ENCODE data around the gene FRAS1. TPM values are rescaled to one million over a fixed set of nuclear protein-coding genes. Genes with fewer than 3 reads are reported as not detected.
A peak's percentile ranks its signal among the peaks of the same experiment; 100 is the strongest.

The FRAS1 gene
- total RNA-seq, 1 donor from 2014 or later = 13.7 TPM

GRCh38 chr4:78571804-78572203 lies 514.7 kb downstream of the FRAS1 start:
- H3K4me3 ChIP-seq (ENCODE audit: low read depth, low read length) = no peak overlapping the region
- no peak for DNase-seq (ENCODE audit: low read depth)
- FAIRE-seq = no peak
- peaks cover 10% of the 10 kb centered on the region for H3K36me3 ChIP-seq (ENCODE audit: control insufficient read depth, insufficient read depth, low read length)
- H3K27me3 ChIP-seq (ENCODE audit: control insufficient read depth, insufficient read depth, low read length) = no peaks in the 10 kb centered on the region
- TF ChIP-seq, protein P1, sequence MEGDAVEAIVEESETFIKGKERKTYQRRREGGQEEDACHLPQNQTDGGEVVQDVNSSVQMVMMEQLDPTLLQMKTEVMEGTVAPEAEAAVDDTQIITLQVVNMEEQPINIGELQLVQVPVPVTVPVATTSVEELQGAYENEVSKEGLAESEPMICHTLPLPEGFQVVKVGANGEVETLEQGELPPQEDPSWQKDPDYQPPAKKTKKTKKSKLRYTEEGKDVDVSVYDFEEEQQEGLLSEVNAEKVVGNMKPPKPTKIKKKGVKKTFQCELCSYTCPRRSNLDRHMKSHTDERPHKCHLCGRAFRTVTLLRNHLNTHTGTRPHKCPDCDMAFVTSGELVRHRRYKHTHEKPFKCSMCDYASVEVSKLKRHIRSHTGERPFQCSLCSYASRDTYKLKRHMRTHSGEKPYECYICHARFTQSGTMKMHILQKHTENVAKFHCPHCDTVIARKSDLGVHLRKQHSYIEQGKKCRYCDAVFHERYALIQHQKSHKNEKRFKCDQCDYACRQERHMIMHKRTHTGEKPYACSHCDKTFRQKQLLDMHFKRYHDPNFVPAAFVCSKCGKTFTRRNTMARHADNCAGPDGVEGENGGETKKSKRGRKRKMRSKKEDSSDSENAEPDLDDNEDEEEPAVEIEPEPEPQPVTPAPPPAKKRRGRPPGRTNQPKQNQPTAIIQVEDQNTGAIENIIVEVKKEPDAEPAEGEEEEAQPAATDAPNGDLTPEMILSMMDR (IDR thresholded peaks at IDR 0.05; ENCODE audit: insufficient read depth, low read length, severe bottlenecking) = no peak

DNA sequence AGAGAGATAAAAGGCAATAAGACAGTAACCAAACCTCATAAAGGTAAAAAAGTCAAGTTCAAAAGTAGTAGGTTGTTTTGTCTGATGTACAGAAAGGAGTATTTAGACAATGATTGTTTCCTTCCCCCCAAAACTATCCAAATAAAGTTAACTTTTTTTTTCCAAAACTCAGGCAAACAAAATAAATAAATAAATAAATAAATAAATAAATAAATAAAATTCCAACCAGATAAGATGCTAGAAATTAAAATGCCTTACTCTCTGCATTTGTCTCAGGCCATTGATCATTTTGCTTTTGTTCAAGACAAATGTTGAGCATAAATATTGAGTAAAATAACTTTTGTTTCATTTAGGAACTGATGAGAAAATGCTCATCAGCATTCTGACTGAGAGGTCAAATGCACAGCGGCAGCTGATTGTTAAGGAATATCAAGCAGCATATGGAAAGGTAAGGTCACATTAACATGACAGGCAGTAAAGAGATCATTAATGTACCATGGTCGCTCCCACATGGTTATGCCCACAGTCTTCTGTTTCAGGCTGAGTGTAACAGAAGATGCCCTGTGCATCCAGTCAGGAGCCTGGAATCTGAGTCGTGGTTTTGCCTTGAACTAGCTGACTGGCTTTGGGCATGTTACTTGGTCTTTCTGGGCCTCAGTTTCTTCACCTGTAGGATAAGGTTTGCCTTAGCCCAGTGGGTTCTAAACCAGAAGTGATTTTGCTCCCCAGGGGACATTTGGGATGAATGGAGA lies 521.7 kb downstream of the FRAS1 start:
- no peak for FAIRE-seq
- TF ChIP-seq, protein P1 (IDR thresholded peaks at IDR 0.05; ENCODE audit: insufficient read depth, low read length, severe bottlenecking) = no peak
- Histone ChIP-seq H3K4me3 (ENCODE audit: low read depth, low read length) (no peak overlapping the region), H3K27me3 (ENCODE audit: control insufficient read depth, insufficient read depth, low read length) (no peaks in the 10 kb centered on the region), H3K36me3 (ENCODE audit: control insufficient read depth, insufficient read depth, low read length) (peaks cover 17% of the 10 kb centered on the region)
- no peak for DNase-seq (ENCODE audit: low read depth)

- no peak for FAIRE-seq
- Histone ChIP-seq H3K4me3 (ENCODE audit: low read depth, low read length) (no peak overlapping the region), H3K36me3 (ENCODE audit: control insufficient read depth, insufficient read depth, low read length) (peaks cover 18% of the 10 kb centered on the region), H3K27me3 (ENCODE audit: control insufficient read depth, insufficient read depth, low read length) (no peaks in the 10 kb centered on the region)
- no peak for DNase-seq (ENCODE audit: low read depth)
- TF ChIP-seq, protein P1 (IDR thresholded peaks at IDR 0.05; ENCODE audit: insufficient read depth, low read length, severe bottlenecking) = no peak
Observed at GRCh38 chr4:78581618-78582017, 524.5 kb downstream of the FRAS1 start.

- peak; percentile 96 for FAIRE-seq
- peaks cover 24% of the 10 kb centered on the region for H3K36me3 ChIP-seq (ENCODE audit: control insufficient read depth, insufficient read depth, low read length)
Observed at GRCh38 chr4:78584863-78585547, 527.9 kb downstream of the FRAS1 start.

GRCh38 chr4:78585633-78586032 lies 528.5 kb downstream of the FRAS1 start:
- FAIRE-seq (no peak), DNase-seq (ENCODE audit: low read depth) (no peak)
- Histone ChIP-seq H3K4me3 (ENCODE audit: low read depth, low read length) (no peak overlapping the region), H3K36me3 (ENCODE audit: control insufficient read depth, insufficient read depth, low read length) (peaks cover 22% of the 10 kb centered on the region), H3K27me3 (ENCODE audit: control insufficient read depth, insufficient read depth, low read length) (no peaks in the 10 kb centered on the region)
- TF ChIP-seq, protein P1 (IDR thresholded peaks at IDR 0.05; ENCODE audit: insufficient read depth, low read length, severe bottlenecking) = no peak

More at GRCh38 chr4:78584863-78585547, 527.9 kb downstream of the FRAS1 start:
- peak; percentile 55 for DNase-seq (ENCODE audit: low read depth)
- Histone ChIP-seq H3K27me3 (ENCODE audit: control insufficient read depth, insufficient read depth, low read length) (no peaks in the 10 kb centered on the region), H3K4me3 (ENCODE audit: low read depth, low read length) (no peak overlapping the region)
- TF ChIP-seq, protein P1 (IDR thresholded peaks at IDR 0.05; ENCODE audit: insufficient read depth, low read length, severe bottlenecking) = no peak
